Thoracic aorta (tissue), 2 donors: Measurements from ENCODE around the gene STIM1. TPM values are rescaled to one million over a fixed set of nuclear protein-coding genes. Genes with fewer than 3 reads are reported as not detected.
"Not testable (repeated sequence)": the region's sequence is repeated elsewhere in the genome, so short reads cannot be mapped to it uniquely, and the experiment has no call there.

ENCODE experiments used
- ATAC-seq: fragments of 150-250 bp; one replicate; pipeline ENCODE4 v1.8.0; 2017; ENCODE audit warnings: low read depth; ENCODE audit not compliant: insufficient number of reproducible peaks, low FRiP score
- DNase-seq: peaks from one replicate; pipeline ENCODE4 v3.0.0-alpha.2; 2020; ENCODE audit warnings: low spot score
- H3K27ac ChIP-seq, 2 donors: fragments of 200-600 bp; sonication (generic); 1 replicate in 1 of 2; 2 replicates in 1 of 2; pipeline ENCODE4 v1.5.1; 2016; ENCODE audit warnings: mild to moderate bottlenecking in 2 of 2, moderate library complexity in 2 of 2
- H3K27me3 ChIP-seq: fragments of 200-600 bp; sonication (generic); replicated peaks from 2 replicates; pipeline ENCODE4 v1.6.0; 2016; ENCODE audit warnings: mild to moderate bottlenecking; ENCODE audit not compliant: insufficient read depth
- H3K36me3 ChIP-seq: fragments of 200-600 bp; sonication (generic); one replicate; pipeline ENCODE4 v1.5.1; 2016
- H3K4me1 ChIP-seq, 2 donors: fragments of 200-600 bp; sonication (generic); 1 replicate in 1 of 2; 2 replicates in 1 of 2; pipeline versions ENCODE4 v1.5.1 to v1.6.0; 2016; ENCODE audit warnings: low read depth in 2 of 2, mild to moderate bottlenecking in 1 of 2; ENCODE audit not compliant: control insufficient read depth in 1 of 2
- H3K4me3 ChIP-seq: fragments of 200-600 bp; sonication (generic); 2 replicates; pipeline ENCODE4 v1.5.1; 2016; ENCODE audit warnings: mild to moderate bottlenecking
- H3K9me3 ChIP-seq: fragments of 200-600 bp; sonication (generic); 2 replicates; pipeline ENCODE4 v1.5.1; 2016
- total RNA-seq, 2 donors: library from RNA; depleted of rRNA; stranded (reverse); fragments of >200 nt; gene quantifications; one replicate each; pipeline versions ENCODE4 v1.1.0 to v1.2.3, GENCODE V29; 2016
- TF ChIP-seq, protein P1 (sequence below): fragments of 200-600 bp; sonication (generic); IDR thresholded peaks from one replicate; pipeline ENCODE4 v1.5.1; 2019; ENCODE audit warnings: antibody characterized with exemption

STIM1 gene
- total RNA-seq, 2 donors from 2014 or later: 53.8 to 63.0 TPM

DNA sequence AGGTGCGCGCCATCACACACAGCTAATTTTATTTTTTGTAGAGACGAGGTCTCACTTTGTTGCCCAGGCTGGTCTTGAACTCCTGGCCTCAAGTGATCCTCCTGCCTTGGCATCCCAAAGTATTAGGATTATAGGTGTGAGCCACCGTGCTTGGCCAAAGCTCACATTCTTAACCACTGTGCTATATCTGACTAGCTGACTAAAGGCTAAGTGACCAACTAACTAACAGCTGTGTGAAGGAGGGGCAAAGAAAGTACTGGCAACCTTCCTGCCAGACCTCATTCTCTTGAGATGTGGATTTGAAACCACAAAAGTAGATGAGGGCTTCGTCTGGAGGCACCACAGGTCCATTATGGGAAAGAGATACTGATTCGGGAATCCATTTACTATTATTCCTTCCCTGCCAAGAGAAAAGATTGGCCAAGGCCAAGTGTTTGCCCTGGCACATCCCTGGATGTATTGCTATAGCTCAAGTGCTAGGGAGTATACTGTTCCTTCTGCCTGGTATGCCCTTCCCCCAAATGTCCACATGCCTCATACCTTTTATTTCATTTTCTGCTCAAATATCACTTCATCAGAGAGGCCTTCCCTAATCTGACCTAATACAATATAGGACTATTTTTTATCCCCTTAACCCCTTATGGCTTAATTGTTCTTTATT is 186.4 kb downstream of the STIM1 start:
- no peak for ATAC-seq
- Histone ChIP-seq H3K36me3 (no peaks in the 10 kb centered on the region), H3K27ac (no peak overlapping the region), H3K4me1 (peaks cover 8 to 22% of the 10 kb centered on the region in 2 donors), H3K4me3 (no peak overlapping the region), H3K27me3 (no peaks in the 10 kb centered on the region), H3K9me3 (no peaks in the 10 kb centered on the region)
- TF ChIP-seq, protein P1, sequence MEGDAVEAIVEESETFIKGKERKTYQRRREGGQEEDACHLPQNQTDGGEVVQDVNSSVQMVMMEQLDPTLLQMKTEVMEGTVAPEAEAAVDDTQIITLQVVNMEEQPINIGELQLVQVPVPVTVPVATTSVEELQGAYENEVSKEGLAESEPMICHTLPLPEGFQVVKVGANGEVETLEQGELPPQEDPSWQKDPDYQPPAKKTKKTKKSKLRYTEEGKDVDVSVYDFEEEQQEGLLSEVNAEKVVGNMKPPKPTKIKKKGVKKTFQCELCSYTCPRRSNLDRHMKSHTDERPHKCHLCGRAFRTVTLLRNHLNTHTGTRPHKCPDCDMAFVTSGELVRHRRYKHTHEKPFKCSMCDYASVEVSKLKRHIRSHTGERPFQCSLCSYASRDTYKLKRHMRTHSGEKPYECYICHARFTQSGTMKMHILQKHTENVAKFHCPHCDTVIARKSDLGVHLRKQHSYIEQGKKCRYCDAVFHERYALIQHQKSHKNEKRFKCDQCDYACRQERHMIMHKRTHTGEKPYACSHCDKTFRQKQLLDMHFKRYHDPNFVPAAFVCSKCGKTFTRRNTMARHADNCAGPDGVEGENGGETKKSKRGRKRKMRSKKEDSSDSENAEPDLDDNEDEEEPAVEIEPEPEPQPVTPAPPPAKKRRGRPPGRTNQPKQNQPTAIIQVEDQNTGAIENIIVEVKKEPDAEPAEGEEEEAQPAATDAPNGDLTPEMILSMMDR: no peak
- DNase-seq: no peak

DNA sequence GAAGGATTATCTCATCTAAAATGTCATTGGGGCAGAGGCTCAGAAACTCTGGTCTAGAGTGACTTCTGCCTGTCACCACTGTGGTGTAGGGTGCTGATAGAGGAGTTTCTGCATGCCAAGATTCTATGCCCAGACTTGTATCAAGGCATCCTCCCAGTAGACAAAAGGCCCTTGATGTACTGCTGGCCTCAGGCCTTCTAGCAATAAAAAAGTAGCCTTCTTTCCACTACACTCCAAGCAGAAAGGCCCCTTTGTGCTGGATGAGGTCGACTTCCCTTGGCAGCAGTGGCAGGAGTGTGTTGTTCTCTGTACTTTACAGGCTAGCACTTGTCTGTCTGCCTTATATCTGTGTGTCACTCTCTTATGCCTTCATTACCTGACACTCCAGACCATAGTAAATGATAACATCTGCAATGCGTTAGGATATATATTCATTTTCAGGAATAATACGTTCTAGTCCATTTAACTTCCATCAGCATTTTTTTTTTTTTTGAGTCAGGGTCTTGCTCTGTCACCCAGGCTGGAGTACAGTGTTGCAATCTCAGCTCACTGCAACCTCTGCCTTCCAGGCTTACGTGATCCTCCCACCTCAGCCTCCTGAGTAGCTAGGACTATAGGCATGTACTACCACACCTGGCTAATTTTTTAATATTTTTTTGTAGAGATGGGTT is 189.6 kb downstream of the STIM1 start:
- DNase-seq (no peak), ATAC-seq (no peak)
- Histone ChIP-seq H3K9me3 (no peaks in the 10 kb centered on the region), H3K27me3 (no peaks in the 10 kb centered on the region), H3K27ac (no peak overlapping the region), H3K36me3 (no peaks in the 10 kb centered on the region), H3K4me1 (peaks cover 8 to 22% of the 10 kb centered on the region in 2 donors), H3K4me3 (no peak overlapping the region)
- TF ChIP-seq, protein P1: no peak

DNA sequence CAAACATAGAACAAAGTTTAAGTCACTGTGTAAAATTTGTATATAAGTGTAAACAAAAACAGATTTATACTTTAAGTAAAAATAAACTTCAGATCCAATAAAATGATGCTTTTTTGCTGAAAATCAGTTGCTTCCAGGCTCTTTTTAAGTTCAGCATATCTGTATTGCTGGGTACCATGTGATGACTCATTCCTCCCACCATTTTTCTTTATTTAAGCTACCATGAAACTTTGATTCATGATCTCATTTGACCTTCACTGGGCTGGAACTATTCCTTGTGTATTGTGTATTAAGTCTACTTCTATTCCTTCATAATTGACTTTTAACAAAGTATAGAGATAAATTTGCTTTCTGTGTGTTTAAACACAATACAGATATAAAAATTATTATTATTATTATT is 192.9 kb downstream of the STIM1 start:
- Histone ChIP-seq H3K4me1 (peaks cover 8 to 14% of the 10 kb centered on the region in 2 donors), H3K4me3 (no peak overlapping the region), H3K36me3 (no peaks in the 10 kb centered on the region), H3K27ac (no peak overlapping the region), H3K9me3 (no peaks in the 10 kb centered on the region), H3K27me3 (no peaks in the 10 kb centered on the region)
- TF ChIP-seq, protein P1: no peak
- no peak for ATAC-seq
- no peak for DNase-seq

DNA sequence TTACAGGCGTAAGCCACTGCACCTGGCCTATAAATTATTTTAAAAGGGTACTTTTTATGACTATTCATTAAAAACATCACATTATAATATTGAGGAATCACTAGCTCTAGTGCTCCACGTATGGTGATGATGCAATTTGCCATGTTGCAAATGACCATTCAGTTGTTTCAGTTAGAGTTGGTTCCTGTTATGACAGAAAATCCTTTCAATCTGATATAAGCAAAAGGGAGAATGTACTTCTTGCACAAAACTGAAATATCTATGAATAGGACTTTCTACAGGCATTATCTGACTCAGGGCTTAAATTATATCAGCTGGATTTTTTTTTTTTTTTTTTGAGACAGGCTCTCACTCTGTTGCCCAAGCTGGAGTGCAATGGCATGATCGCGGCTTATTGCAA is 193.5 kb downstream of the STIM1 start:
- no peaks in the 10 kb centered on the region for H3K9me3 ChIP-seq
- ATAC-seq: no peak

DNA sequence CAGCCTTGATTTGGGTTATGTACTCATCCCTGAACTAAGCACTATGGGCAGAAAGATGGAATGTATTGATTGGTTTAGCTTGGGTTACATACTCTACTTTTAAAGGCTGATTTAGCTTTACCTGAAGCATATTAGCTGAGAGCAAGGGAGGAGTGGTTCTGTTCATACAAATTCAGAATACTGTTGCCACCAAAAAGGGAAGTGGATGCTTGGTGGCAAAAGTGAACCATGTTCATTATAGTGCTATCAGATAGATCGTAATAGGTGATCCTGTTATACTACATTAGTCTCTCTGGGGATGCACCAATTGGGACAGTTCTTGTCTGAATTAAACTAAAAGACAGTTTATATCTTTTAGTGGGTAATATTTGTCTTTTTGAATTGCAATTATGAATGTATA is 194.7 kb downstream of the STIM1 start:
- ATAC-seq: no peak
- H3K9me3 ChIP-seq: no peaks in the 10 kb centered on the region
- H3K4me1 ChIP-seq: no peaks in the 10 kb centered on the region
- H3K36me3 ChIP-seq: no peaks in the 10 kb centered on the region
- TF ChIP-seq, protein P1: no peak
- DNase-seq: no peak
- no peak overlapping the region for H3K27ac ChIP-seq
- H3K27me3 ChIP-seq: no peaks in the 10 kb centered on the region
- H3K4me3 ChIP-seq: no peak overlapping the region

More for the DNA sequence above, 193.5 kb downstream of the STIM1 start:
- H3K27ac ChIP-seq: no peak overlapping the region
- H3K4me1 ChIP-seq: peaks cover 7 to 10% of the 10 kb centered on the region in 2 donors
- no peaks in the 10 kb centered on the region for H3K36me3 ChIP-seq
- no peak overlapping the region for H3K4me3 ChIP-seq
- DNase-seq: no peak
- TF ChIP-seq, protein P1: no peak
- no peaks in the 10 kb centered on the region for H3K27me3 ChIP-seq

DNA sequence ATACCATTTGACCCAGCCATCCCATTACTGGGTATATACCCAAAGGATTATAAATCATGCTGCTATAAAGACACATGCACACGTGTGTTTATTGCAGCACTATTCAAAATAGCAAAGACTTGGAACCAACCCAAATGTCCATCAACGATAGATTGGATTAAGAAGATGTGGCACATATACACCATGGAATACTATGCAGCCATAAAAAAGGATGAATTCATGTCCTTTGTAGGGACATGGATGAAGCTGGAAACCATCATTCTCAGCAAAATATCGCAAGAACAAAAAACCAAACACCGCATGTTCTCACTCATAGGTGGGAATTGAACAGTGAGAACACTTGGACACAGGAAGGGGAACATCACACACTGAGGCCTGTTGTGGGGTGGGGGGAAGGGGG is 197.7 kb downstream of the STIM1 start:
- not testable (repeated sequence) for DNase-seq, H3K4me1 ChIP-seq, H3K36me3 ChIP-seq, H3K9me3 ChIP-seq, H3K27ac ChIP-seq, H3K4me3 ChIP-seq, ATAC-seq, H3K27me3 ChIP-seq
